ENCODE data around the gene TMTC2.

Gene TMTC2

DNA sequence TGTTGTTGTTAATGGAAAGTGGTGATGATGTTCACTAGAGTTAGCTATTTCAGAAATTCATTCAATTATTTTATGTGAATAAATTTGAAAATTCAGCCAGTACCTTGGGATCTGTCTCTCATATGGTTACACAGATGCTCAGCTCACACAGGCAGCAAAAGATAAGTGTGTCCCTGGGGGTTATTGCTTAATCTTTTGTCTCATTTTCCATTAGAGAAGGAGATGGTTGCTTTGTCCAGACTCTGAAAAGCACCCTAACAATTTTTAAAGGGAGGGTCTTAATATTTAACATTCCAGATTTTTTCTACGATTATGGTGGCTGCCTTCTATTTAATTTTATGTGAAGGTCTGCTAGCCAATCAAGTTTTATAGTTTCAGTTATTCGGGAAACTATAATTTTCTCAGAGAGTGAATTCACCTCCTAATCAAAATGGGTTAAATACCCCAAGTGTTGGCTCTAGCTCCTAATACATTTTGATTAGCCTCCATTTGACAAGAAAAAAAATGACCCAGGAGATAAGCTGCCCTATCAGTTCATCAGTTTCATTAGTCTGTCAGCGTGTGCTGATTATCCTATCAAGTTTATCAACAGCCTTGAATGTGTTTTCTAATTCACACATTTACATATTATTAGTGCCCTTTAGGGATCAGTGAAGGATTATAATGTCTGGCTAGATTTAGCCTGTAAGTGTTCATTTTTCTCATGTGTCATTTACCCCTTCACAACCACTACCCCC lies 282.1 kb downstream of the TMTC2 start:
- ChIA-PET POLR2A (no interaction called here), CTCF (no interaction called here)
- H3K9me3 ChIP-seq (ENCODE audit: control insufficient read depth, insufficient read depth, low read depth, low read length) = no peaks in the 10 kb centered on the region
- H3K4me3 ChIP-seq (ENCODE audit: low read depth, low read length) = no peak overlapping the region
- H3K27ac ChIP-seq (ENCODE audit: extremely low read depth, low read depth, low read length) = no peak overlapping the region
- TF ChIP-seq ZNF266 (tag by site-specific recombination; IDR thresholded peaks at IDR 0.05; ENCODE audit: low read depth) = no peak
- H3K4me1 ChIP-seq (ENCODE audit: control insufficient read depth, insufficient read depth, low read length) = peaks cover 18% of the 10 kb centered on the region
- H3K36me3 ChIP-seq (ENCODE audit: control insufficient read depth in 2 of 2, insufficient read depth in 1 of 2, low read length in 2 of 2) = no peaks in the 10 kb centered on the region

DNA sequence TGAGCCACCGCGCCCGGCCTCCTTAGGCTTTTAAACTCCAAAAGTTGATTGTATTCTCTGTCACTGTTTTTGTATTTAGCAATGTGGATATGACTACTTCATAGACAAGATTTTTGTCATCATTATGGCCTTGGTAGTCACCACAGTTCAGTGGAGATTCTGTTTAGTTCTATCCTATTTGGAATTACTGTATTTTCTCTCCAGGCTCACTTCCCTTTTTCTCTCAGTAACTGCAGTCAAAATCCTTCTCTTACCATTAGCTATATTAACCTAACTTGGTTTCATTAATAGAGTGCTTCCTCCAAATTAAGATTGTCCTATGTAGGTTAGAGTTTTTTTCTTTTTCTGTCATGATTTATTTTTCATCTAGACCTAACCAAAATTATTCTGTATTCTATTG lies 283.9 kb downstream of the TMTC2 start:
- H3K36me3 ChIP-seq (ENCODE audit: control insufficient read depth in 2 of 2, insufficient read depth in 1 of 2, low read length in 2 of 2) = no peaks in the 10 kb centered on the region
- CTCF ChIA-PET = no interaction called here
- no peak overlapping the region for H3K4me3 ChIP-seq (ENCODE audit: low read depth, low read length)
- POLR2A ChIA-PET = no interaction called here
- H3K27ac ChIP-seq (ENCODE audit: extremely low read depth, low read depth, low read length) = no peak overlapping the region
- no peaks in the 10 kb centered on the region for H3K9me3 ChIP-seq (ENCODE audit: control insufficient read depth, insufficient read depth, low read depth, low read length)
- H3K4me1 ChIP-seq (ENCODE audit: control insufficient read depth, insufficient read depth, low read length) = peaks cover 9% of the 10 kb centered on the region
- TF ChIP-seq ZNF184 (tag by site-specific recombination; IDR thresholded peaks at IDR 0.05) (no peak), ZNF433 (tag by site-specific recombination; IDR thresholded peaks at IDR 0.05; ENCODE audit: low read depth) (no peak), ZNF555 (tag by site-specific recombination; conservative IDR thresholded peaks at IDR 0.05) (no peak), KLF8 (tag by site-specific recombination; IDR thresholded peaks at IDR 0.05) (no peak), ZNF843 (tag by site-specific recombination; IDR thresholded peaks at IDR 0.05) (no peak), ZNF426 (tag by site-specific recombination; IDR thresholded peaks at IDR 0.05) (no peak), ZNF140 (tag by site-specific recombination; IDR thresholded peaks at IDR 0.05) (no peak), ZBTB7A (tag by site-specific recombination; IDR thresholded peaks at IDR 0.05; ENCODE audit: low read depth) (no peak), ZBTB8A (tag by site-specific recombination; IDR thresholded peaks at IDR 0.05) (no peak), SP2 (tag by site-specific recombination; IDR thresholded peaks at IDR 0.05) (no peak), TCF7L2 (IDR thresholded peaks at IDR 0.05; ENCODE audit: borderline replicate concordance, low read depth, low read length) (no peak), ZNF658 (tag by site-specific recombination; IDR thresholded peaks at IDR 0.05) (no peak)
- TF ChIP-seq, protein P1, sequence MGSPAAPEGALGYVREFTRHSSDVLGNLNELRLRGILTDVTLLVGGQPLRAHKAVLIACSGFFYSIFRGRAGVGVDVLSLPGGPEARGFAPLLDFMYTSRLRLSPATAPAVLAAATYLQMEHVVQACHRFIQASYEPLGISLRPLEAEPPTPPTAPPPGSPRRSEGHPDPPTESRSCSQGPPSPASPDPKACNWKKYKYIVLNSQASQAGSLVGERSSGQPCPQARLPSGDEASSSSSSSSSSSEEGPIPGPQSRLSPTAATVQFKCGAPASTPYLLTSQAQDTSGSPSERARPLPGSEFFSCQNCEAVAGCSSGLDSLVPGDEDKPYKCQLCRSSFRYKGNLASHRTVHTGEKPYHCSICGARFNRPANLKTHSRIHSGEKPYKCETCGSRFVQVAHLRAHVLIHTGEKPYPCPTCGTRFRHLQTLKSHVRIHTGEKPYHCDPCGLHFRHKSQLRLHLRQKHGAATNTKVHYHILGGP (tag by site-specific recombination; IDR thresholded peaks at IDR 0.05) = no peak
- TF ChIP-seq, protein P2, sequence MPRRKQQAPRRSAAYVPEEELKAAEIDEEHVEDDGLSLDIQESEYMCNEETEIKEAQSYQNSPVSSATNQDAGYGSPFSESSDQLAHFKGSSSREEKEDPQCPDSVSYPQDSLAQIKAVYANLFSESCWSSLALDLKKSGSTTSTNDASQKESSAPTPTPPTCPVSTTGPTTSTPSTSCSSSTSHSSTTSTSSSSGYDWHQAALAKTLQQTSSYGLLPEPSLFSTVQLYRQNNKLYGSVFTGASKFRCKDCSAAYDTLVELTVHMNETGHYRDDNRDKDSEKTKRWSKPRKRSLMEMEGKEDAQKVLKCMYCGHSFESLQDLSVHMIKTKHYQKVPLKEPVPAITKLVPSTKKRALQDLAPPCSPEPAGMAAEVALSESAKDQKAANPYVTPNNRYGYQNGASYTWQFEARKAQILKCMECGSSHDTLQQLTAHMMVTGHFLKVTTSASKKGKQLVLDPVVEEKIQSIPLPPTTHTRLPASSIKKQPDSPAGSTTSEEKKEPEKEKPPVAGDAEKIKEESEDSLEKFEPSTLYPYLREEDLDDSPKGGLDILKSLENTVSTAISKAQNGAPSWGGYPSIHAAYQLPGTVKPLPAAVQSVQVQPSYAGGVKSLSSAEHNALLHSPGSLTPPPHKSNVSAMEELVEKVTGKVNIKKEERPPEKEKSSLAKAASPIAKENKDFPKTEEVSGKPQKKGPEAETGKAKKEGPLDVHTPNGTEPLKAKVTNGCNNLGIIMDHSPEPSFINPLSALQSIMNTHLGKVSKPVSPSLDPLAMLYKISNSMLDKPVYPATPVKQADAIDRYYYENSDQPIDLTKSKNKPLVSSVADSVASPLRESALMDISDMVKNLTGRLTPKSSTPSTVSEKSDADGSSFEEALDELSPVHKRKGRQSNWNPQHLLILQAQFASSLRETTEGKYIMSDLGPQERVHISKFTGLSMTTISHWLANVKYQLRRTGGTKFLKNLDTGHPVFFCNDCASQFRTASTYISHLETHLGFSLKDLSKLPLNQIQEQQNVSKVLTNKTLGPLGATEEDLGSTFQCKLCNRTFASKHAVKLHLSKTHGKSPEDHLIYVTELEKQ (tag by site-specific recombination; IDR thresholded peaks at IDR 0.05; ENCODE audit: borderline replicate concordance) = no peak
- TF ChIP-seq, protein P3, sequence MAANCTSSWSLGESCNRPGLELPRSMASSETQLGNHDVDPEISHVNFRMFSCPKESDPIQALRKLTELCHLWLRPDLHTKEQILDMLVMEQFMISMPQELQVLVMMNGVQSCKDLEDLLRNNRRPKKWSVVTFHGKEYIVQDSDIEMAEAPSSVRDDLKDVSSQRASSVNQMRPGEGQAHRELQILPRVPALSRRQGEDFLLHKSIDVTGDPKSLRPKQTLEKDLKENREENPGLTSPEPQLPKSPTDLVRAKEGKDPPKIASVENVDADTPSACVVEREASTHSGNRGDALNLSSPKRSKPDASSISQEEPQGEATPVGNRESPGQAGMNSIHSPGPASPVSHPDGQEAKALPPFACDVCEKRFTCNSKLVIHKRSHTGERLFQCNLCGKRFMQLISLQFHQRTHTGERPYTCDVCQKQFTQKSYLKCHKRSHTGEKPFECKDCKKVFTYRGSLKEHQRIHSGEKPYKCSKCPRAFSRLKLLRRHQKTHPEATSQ (tag by site-specific recombination; IDR thresholded peaks at IDR 0.05) = no peak
- TF ChIP-seq, protein P4, sequence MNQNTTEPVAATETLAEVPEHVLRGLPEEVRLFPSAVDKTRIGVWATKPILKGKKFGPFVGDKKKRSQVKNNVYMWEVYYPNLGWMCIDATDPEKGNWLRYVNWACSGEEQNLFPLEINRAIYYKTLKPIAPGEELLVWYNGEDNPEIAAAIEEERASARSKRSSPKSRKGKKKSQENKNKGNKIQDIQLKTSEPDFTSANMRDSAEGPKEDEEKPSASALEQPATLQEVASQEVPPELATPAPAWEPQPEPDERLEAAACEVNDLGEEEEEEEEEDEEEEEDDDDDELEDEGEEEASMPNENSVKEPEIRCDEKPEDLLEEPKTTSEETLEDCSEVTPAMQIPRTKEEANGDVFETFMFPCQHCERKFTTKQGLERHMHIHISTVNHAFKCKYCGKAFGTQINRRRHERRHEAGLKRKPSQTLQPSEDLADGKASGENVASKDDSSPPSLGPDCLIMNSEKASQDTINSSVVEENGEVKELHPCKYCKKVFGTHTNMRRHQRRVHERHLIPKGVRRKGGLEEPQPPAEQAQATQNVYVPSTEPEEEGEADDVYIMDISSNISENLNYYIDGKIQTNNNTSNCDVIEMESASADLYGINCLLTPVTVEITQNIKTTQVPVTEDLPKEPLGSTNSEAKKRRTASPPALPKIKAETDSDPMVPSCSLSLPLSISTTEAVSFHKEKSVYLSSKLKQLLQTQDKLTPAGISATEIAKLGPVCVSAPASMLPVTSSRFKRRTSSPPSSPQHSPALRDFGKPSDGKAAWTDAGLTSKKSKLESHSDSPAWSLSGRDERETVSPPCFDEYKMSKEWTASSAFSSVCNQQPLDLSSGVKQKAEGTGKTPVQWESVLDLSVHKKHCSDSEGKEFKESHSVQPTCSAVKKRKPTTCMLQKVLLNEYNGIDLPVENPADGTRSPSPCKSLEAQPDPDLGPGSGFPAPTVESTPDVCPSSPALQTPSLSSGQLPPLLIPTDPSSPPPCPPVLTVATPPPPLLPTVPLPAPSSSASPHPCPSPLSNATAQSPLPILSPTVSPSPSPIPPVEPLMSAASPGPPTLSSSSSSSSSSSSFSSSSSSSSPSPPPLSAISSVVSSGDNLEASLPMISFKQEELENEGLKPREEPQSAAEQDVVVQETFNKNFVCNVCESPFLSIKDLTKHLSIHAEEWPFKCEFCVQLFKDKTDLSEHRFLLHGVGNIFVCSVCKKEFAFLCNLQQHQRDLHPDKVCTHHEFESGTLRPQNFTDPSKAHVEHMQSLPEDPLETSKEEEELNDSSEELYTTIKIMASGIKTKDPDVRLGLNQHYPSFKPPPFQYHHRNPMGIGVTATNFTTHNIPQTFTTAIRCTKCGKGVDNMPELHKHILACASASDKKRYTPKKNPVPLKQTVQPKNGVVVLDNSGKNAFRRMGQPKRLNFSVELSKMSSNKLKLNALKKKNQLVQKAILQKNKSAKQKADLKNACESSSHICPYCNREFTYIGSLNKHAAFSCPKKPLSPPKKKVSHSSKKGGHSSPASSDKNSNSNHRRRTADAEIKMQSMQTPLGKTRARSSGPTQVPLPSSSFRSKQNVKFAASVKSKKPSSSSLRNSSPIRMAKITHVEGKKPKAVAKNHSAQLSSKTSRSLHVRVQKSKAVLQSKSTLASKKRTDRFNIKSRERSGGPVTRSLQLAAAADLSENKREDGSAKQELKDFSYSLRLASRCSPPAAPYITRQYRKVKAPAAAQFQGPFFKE (tag by site-specific recombination; IDR thresholded peaks at IDR 0.05; ENCODE audit: borderline replicate concordance) = no peak
- TF ChIP-seq, protein P5, sequence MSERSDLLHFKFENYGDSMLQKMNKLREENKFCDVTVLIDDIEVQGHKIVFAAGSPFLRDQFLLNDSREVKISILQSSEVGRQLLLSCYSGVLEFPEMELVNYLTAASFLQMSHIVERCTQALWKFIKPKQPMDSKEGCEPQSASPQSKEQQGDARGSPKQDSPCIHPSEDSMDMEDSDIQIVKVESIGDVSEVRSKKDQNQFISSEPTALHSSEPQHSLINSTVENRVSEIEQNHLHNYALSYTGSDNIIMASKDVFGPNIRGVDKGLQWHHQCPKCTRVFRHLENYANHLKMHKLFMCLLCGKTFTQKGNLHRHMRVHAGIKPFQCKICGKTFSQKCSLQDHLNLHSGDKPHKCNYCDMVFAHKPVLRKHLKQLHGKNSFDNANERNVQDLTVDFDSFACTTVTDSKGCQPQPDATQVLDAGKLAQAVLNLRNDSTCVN (tag by site-specific recombination; optimal IDR thresholded peaks at IDR 0.05) = no peak
- TF ChIP-seq, protein P6, sequence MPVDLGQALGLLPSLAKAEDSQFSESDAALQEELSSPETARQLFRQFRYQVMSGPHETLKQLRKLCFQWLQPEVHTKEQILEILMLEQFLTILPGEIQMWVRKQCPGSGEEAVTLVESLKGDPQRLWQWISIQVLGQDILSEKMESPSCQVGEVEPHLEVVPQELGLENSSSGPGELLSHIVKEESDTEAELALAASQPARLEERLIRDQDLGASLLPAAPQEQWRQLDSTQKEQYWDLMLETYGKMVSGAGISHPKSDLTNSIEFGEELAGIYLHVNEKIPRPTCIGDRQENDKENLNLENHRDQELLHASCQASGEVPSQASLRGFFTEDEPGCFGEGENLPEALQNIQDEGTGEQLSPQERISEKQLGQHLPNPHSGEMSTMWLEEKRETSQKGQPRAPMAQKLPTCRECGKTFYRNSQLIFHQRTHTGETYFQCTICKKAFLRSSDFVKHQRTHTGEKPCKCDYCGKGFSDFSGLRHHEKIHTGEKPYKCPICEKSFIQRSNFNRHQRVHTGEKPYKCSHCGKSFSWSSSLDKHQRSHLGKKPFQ (tag by site-specific recombination; IDR thresholded peaks at IDR 0.05) = no peak
